K562 (cell line): ENCODE results near the gene MLLT11. TPM values are rescaled to one million over a fixed set of nuclear protein-coding genes. Genes with fewer than 3 reads are reported as not detected.

Source experiments
- ATAC-seq: fragments of 200-7000 bp; cut with Tn5 transposase; 3 replicates; pipeline ENCODE4 v1.9.1; 2020; ENCODE audit warnings: moderate library complexity
- BruUV-seq: library from RNA; stranded (reverse); fragments of 400-500 nt; replicated peaks from 2 replicates; lab custom pipeline; 2021; lab: Mats Ljungman, UMichigan
- CTCF ChIA-PET: fragments of 300-600 bp; formaldehyde crosslinking; extraction: SDS; loops from one replicate; lab custom pipeline; 2021; ENCODE audit warnings: low intra/inter-chr PET ratio; lab: Yijun Ruan, JAX
- POLR2A ChIA-PET: fragments of 300-600, 350-650 bp; sonication (Branson Sonifier 250); formaldehyde crosslinking; extraction: SDS; loops from one replicate; lab custom pipeline; 2021; ENCODE audit warnings: antibody characterized with exemption, inconsistent platforms; lab: Yijun Ruan, JAX
- DNase-seq, 4 experiments: peaks; one replicate each; pipeline versions ENCODE4 v3.0.0 to v3.0.0-alpha.2; 2011 to 2018; ENCODE audit warnings: low spot score in 3 of 4, mixed read lengths in 3 of 4; ENCODE audit errors: extremely low read depth in 1 of 4
- FAIRE-seq: peaks from 2 replicates; lab custom pipeline; 2011; peaks lifted over from hg19 to GRCh38; lab: Jason Lieb, UNC
- H2AFZ ChIP-seq: 2 replicates; pipeline ENCODE4 v1.6.0; 2011; ENCODE audit warnings: low read depth, low read length, control low read depth, inconsistent platforms
- H3K27ac ChIP-seq: fragments of 200-600 bp; 3 replicates; pipeline ENCODE4 v1.8.0; 2011; ENCODE audit warnings: low read depth, mild to moderate bottlenecking, control low read depth, inconsistent platforms, low read length, moderate library complexity, mixed read lengths; ENCODE audit errors: extremely low read depth
- H3K27me3 ChIP-seq, 2 experiments: fragments of 300-600 bp in 1 of 2; 2 replicates in 1 of 2; 3 replicates in 1 of 2; pipeline versions ENCODE4 v1.6.0 to v1.8.0; 2011; ENCODE audit warnings: inconsistent platforms in 2 of 2, low read length in 2 of 2, mild to moderate bottlenecking in 1 of 2, mixed read lengths in 1 of 2, moderate library complexity in 1 of 2; ENCODE audit not compliant: control insufficient read depth in 2 of 2, insufficient read depth in 2 of 2
- H3K36me3 ChIP-seq: fragments of 300-600 bp; 3 replicates; pipeline ENCODE4 v1.8.0; 2011; ENCODE audit warnings: mild to moderate bottlenecking, low read length, inconsistent platforms; ENCODE audit not compliant: control insufficient read depth, insufficient read depth
- H3K4me1 ChIP-seq, 2 experiments: fragments of 200-600 bp in 1 of 2; replicated peaks in 1 of 2; 2 replicates in 1 of 2; 3 replicates in 1 of 2; pipeline versions ENCODE4 v1.5.1 to v1.8.0; 2011; ENCODE audit warnings: inconsistent platforms in 2 of 2, low read length in 2 of 2, mild to moderate bottlenecking in 1 of 2, mixed read lengths in 1 of 2, moderate library complexity in 1 of 2; ENCODE audit not compliant: control insufficient read depth in 2 of 2, insufficient read depth in 2 of 2
- H3K4me2 ChIP-seq: 2 replicates; pipeline ENCODE4 v1.6.1; 2011; ENCODE audit warnings: low read length, control low read depth, inconsistent platforms, mixed read lengths; ENCODE audit not compliant: insufficient read depth
- H3K4me3 ChIP-seq: fragments of 200-600 bp; sonication (generic), shearing (Covaris generic); 2 replicates; pipeline ENCODE4 v1.5.1; 2016; ENCODE audit warnings: control low read depth, inconsistent platforms
- H3K79me2 ChIP-seq: fragments of 200-600 bp; 3 replicates; pipeline ENCODE4 v1.8.0; 2011; ENCODE audit warnings: low read length, inconsistent platforms; ENCODE audit not compliant: control insufficient read depth, insufficient read depth
- H3K9ac ChIP-seq, 2 experiments: 2 replicates each; pipeline versions ENCODE4 v1.6.0 to v1.6.1; 2011; ENCODE audit warnings: low read depth in 2 of 2, low read length in 2 of 2, control low read depth in 1 of 2, inconsistent platforms in 1 of 2, mild to moderate bottlenecking in 1 of 2, mixed read lengths in 1 of 2; ENCODE audit not compliant: insufficient read depth in 1 of 2
- H3K9me1 ChIP-seq: one replicate; pipeline ENCODE4 v1.6.0; 2011; ENCODE audit warnings: inconsistent platforms, mild to moderate bottlenecking, low read length, moderate library complexity; ENCODE audit not compliant: control insufficient read depth, insufficient read depth
- H3K9me3 ChIP-seq: replicated peaks from 2 replicates; pipeline ENCODE4 v1.5.1; 2011; ENCODE audit warnings: low read depth, low read length, inconsistent platforms; ENCODE audit not compliant: control insufficient read depth, insufficient read depth
- H4K20me1 ChIP-seq: replicated peaks from 2 replicates; pipeline ENCODE4 v1.6.1; 2011; ENCODE audit warnings: low read length, inconsistent platforms, mixed read lengths; ENCODE audit not compliant: control insufficient read depth, insufficient read depth
- ARNT ChIP-seq, 2 experiments: fragments of 450-650 bp; IDR thresholded peaks; 2 replicates each; pipeline ENCODE4 v1.6.1; 2016; ENCODE audit warnings: mild to moderate bottlenecking in 1 of 2
- HMGN3 ChIP-seq: IDR thresholded peaks from 2 replicates; pipeline ENCODE4 v1.6.1; 2011; ENCODE audit warnings: borderline replicate concordance, low read depth, mild to moderate bottlenecking, mixed read lengths, low read length; ENCODE audit not compliant: insufficient read length; ENCODE audit errors: extremely low read depth
- SAFB ChIP-seq: fragments of 200-400 bp; formaldehyde crosslinking; IDR thresholded peaks from 2 replicates; pipeline ENCODE4 v1.6.1; 2017; ENCODE audit warnings: low read depth, low read length, borderline replicate concordance
- SOX6 ChIP-seq: fragments of 450-650 bp; IDR thresholded peaks from 2 replicates; pipeline ENCODE4 v1.6.1; 2014; ENCODE audit warnings: mild to moderate bottlenecking
- ZBTB17 ChIP-seq: fragments of 450-650 bp; formaldehyde crosslinking; IDR thresholded peaks from 2 replicates; pipeline ENCODE4 v1.4.0; 2020; ENCODE audit warnings: mild to moderate bottlenecking
- ZNF324 ChIP-seq: fragments of 250-450 bp; sonication (Bioruptor Pico); IDR thresholded peaks from 2 replicates; pipeline ENCODE4 v1.4.0; 2020; ENCODE audit warnings: mild to moderate bottlenecking
- WGBS: fragments of 100-300 bp; shearing (Covaris generic); methylation state at CpG from one replicate; pipeline ENCODE4 v1.1.6; 2016; ENCODE audit warnings: low coverage, mixed read lengths; ENCODE audit not compliant: insufficient coverage; ENCODE audit errors: missing lambda C conversion rate; 5-methylcytosine and 5-hydroxymethylcytosine counted together
- in situ Hi-C: fragments of 300-500 bp; cut with MboI; formaldehyde crosslinking; loops from 4 replicates; pipeline ENCODE4 v1.15.0; 2018; ENCODE audit warnings: inconsistent platforms, mixed read lengths
- intact Hi-C: fragments of 100-400 bp; cut with micrococcal nuclease; formaldehyde crosslinking; loops from 2 replicates; pipeline ENCODE4 v1.14.2; 2022
- polyA plus RNA-seq, 8 experiments: library from polyadenylated mRNA; depleted of rRNA in 4 of 8; stranded (reverse) in 5 of 8; unstranded in 3 of 8; fragments of >200 nt; fragmentation: Nextera tagmentation in 2 of 8; fragmentation: Illumina TruSeq in 1 of 8; extraction: Ambion mirVana in 2 of 8; extraction: Trizol in 1 of 8; gene quantifications; 2 replicates each; pipeline versions ENCODE4 v1.2.1 to v1.2.3, GENCODE V29; 2011 to 2014; ENCODE audit warnings: inconsistent platforms in 1 of 8, missing spikeins in 1 of 8
- total RNA-seq, 7 experiments: library from RNA; depleted of rRNA in 6 of 7; stranded (reverse); fragments of >200 nt in 6 of 7; fragmentation: Illumina TruSeq in 2 of 7; extraction: Trizol in 2 of 7; gene quantifications; 2 replicates each; pipeline versions ENCODE4 v1.2.1 to v1.2.3, GENCODE V29; 2011 to 2021; ENCODE audit warnings: low replicate concordance in 1 of 7
- TF ChIP-seq, protein P1 (sequence below), 2 experiments: fragments of 450-650 bp; IDR thresholded peaks; 2 replicates each; pipeline ENCODE4 v1.6.1; 2016; ENCODE audit warnings: mild to moderate bottlenecking in 2 of 2, borderline replicate concordance in 1 of 2, low read depth in 1 of 2, moderate library complexity in 1 of 2

The MLLT11 gene
- total and polyA plus RNA-seq, 9 of the 15 experiments (the other 6 are each of a cell fraction or from before 2014, with no cell fraction given), result 12.1 to 91.0 (median 22.0) TPM

DNA sequence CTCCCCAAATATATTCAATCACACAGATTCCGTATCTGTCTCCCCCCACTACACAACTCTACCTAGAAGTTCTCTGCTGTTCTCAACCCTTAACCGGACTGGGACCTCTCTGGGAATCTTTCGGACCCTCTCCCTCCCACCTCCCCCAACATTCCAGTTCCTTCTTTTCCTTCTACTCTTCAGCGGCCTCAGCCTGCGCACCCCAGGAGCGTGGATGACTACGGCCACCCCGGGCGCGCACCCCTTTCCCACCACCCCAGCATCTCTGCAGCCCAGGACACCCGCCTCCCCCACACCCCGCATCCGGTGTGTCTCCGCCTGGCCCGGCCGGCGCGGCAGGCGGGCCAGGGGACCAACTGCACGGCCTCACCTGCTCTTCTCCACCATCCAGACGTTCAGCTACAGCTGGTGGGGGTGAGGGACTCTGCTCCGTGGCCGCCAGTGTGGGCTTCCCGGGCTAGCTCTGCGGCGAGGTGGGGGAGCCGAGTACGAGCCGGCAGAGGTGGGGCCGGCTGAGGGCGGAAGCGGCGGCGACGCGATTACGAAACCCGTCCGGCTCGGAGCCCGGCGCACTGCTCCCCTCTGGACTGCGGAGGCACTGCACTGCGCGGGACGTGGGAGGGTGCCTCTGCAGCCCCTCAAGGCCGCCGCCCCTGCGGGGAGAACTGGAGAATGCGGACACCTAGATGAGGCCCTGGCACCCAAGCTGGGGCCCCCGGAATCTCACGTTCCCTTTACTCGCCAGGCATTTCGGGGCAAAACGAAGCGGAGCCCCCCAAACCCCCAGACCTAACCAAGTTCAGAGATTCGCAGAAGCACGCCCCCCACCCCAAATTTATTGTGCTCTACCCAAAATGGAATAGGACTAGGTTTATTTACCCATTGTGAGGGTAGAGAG, 839 bp upstream of the MLLT11 start, which contains the start of gene CDC42SE1 (continued):
- TF ChIP-seq HMGN3, result peak; percentile 88

DNA sequence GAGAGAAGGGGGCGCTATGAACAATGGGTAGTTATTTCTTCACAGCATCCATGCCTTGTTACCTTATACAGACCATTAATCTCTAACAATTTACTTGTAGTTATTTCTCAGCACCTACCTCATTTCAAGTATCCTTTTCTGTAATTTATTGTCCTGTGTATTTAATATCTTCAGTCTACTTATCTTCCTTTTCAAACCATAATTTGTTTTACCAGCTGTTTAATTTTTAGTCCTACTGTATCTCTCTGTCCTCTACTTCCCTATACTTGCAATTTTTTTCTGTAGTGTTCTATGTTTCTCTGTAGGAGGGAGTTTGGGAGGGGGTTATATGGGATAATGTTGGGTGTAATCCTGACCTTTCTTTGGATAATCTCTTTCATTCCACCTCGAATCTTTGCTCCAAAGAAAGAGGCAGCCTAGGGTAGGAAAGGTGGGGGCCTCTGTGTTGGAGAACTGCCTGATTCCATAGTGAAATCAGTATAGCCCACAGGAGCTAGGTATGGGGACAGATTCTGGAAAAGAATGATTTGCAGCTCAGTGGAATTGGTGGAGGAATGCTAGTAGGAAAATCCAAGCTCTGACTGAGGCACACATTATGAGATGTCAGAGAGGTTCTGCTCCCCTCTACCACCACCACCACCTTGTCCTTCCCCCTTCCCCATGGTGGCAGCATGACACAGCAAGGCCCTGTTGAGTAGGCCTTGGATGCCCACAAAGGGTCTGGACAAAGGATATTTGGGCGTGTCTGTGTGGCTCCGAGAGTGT, 642 bp downstream of the MLLT11 start:
- H3K27ac ChIP-seq, result peak overlapping the region; percentile 91
- BruUV-seq, result TSS peak; percentile 67
- TF ChIP-seq SAFB (no peak), ZNF324 (no peak), SOX6 (peak; percentile 28; the same call in 1 of the 2 replicates), ZBTB17 (CRISPR knock-in tag) (no peak), ARNT (IDR thresholded peaks at IDR 0.05) (0 out of 4 replicates have a peak, but pooled peaks of 1 of the 2 experiments have one; percentile 18)
- TF ChIP-seq, protein P1, sequence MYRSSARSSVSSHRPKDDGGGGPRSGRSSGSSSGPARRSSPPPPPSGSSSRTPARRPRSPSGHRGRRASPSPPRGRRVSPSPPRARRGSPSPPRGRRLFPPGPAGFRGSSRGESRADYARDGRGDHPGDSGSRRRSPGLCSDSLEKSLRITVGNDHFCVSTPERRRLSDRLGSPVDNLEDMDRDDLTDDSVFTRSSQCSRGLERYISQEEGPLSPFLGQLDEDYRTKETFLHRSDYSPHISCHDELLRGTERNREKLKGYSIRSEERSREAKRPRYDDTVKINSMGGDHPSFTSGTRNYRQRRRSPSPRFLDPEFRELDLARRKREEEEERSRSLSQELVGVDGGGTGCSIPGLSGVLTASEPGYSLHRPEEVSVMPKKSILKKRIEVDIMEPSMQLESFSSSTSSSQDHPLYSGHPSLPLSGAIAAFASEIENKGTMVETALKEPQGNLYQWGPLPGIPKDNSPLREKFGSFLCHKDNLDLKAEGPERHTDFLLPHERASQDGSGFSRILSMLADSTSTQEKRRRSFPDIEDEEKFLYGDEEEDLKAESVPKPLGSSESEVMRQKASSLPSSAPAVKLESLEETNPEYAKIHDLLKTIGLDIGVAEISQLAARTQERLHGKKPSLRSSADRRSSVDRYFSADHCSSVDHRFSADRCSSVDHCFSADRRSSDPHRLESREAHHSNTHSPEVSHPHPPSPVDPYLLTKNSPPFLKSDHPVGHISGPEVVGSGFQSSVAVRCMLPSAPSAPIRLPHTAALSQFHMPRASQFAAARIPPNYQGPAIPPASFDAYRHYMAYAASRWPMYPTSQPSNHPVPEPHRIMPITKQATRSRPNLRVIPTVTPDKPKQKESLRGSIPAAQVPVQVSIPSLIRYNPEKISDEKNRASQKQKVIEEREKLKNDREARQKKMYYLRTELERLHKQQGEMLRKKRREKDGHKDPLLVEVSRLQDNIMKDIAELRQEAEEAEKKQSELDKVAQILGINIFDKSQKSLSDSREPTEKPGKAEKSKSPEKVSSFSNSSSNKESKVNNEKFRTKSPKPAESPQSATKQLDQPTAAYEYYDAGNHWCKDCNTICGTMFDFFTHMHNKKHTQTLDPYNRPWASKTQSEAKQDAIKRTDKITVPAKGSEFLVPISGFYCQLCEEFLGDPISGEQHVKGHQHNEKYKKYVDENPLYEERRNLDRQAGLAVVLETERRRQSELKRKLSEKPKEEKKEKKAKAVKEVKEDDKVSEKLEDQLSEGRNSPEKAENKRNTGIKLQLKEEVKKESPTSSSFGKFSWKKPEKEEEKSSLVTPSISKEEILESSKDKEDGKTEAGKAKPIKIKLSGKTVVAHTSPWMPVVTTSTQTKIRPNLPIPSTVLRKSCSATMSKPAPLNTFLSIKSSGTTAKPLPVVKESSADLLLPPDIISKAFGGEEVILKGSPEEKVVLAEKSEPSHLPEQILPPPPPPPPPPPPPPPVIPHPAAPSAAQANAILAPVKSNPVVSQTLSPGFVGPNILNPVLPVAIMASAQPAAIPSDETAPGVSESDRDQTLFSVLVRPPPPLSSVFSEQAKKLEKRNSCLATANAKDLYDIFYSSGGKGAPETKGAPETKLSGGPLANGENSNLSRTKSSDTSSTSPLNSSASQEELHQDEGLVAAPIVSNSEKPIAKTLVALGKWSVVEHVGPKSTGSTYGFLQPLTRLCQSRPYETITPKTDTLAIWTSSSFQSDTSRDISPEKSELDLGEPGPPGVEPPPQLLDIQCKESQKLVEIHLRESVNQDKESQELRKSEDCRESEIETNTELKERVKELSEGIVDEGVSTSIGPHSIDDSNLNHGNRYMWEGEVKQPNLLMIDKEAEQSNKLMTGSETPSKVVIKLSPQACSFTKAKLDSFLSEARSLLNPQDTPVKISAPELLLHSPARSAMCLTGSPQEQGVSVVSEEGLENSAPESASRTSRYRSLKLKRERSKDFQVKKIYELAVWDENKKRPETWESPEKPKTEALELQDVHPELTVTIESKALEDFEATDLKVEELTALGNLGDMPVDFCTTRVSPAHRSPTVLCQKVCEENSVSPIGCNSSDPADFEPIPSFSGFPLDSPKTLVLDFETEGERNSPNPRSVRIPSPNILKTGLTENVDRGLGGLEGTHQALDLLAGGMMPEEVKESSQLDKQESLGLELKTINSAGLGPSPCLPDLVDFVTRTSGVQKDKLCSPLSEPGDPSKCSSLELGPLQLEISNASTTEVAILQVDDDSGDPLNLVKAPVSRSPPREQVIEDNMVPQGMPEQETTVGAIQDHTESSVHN (IDR thresholded peaks at IDR 0.05; ENCODE audit: borderline replicate concordance in 1 of 2, low read depth in 1 of 2), result no peak

More for the DNA sequence above, 642 bp downstream of the MLLT11 start:
- H3K4me1 ChIP-seq, result peaks cover 31% of the 10 kb centered on the region in 2 experiments
- H3K27me3 ChIP-seq, result no peaks in the 10 kb centered on the region
- peak in 2 of 4 experiments; percentile 18 to 65 for DNase-seq
- peak overlapping the region; percentile 95 for H3K4me3 ChIP-seq
- WGBS, result 0% methylated on average over 4 of the region's 4 CpGs
- peaks cover 93% of the 10 kb centered on the region for H3K79me2 ChIP-seq
- CTCF ChIA-PET, result interaction anchor here (0.5 to 0.7 kb wide), 2 partner anchors 37 to 500 kb away, joined by 3 read pairs; no protein-coding TSS in a partner anchor
- in situ Hi-C loops, result no loop called here
- peak overlapping the region; percentile 92 to 97; a peak in 3 of 4 replicates for H3K9ac ChIP-seq
- no peaks in the 10 kb centered on the region for H4K20me1 ChIP-seq
- POLR2A ChIA-PET, result interaction anchor here (0.6 to 2.0 kb wide), 9 partner anchors 9 to 104 kb away, joined by 3 to 10 read pairs (median 4); partner anchors contain the start of gene C1orf56
- H3K9me1 ChIP-seq, result no peaks in the 10 kb centered on the region
- FAIRE-seq, result peak; percentile 71
- peak overlapping the region; percentile 37 for H2AFZ ChIP-seq
- H3K9me3 ChIP-seq, result no peaks in the 10 kb centered on the region
- H3K36me3 ChIP-seq, result peaks cover 43% of the 10 kb centered on the region
- intact Hi-C loops, result no loop called here
- peak overlapping the region; percentile 96 for H3K4me2 ChIP-seq
- ATAC-seq, result peak; percentile 7
